NCI-H2171 (cell line): Measurements from ENCODE around the gene SH3BGRL2.

ENCODE experiments used
- DNase-seq: peaks from one replicate; lab custom pipeline; 2025; lab: John Stamatoyannopoulos, UW

SH3BGRL2 gene

GRCh38 chr6:79699606-79700005 is 68.5 kb downstream of the SH3BGRL2 start:
- no peak for DNase-seq

- no peak for DNase-seq
These were observed 71.6 kb downstream of the SH3BGRL2 start for GRCh38 chr6:79702691-79703090.

- no peak for DNase-seq
These were observed 73.1 kb downstream of the SH3BGRL2 start for GRCh38 chr6:79704200-79704599.

- no peak for DNase-seq
These were observed 74.4 kb downstream of the SH3BGRL2 start for GRCh38 chr6:79705456-79705995.

GRCh38 chr6:79706527-79706926 is 75.4 kb downstream of the SH3BGRL2 start:
- DNase-seq, result no peak

GRCh38 chr6:79707621-79708020 is 76.5 kb downstream of the SH3BGRL2 start:
- no peak for DNase-seq

GRCh38 chr6:79708095-79708791 is 77.1 kb downstream of the SH3BGRL2 start:
- no peak for DNase-seq

GRCh38 chr6:79710127-79710526 is 79.0 kb downstream of the SH3BGRL2 start:
- no peak for DNase-seq

- no peak for DNase-seq
These were observed 80.0 kb downstream of the SH3BGRL2 start for GRCh38 chr6:79711167-79711566.

- DNase-seq, result no peak
These were observed 81.0 kb downstream of the SH3BGRL2 start for GRCh38 chr6:79712144-79712543.

- no peak for DNase-seq
These were observed 81.5 kb downstream of the SH3BGRL2 start for GRCh38 chr6:79712616-79713135.

GRCh38 chr6:79713701-79714322 is 82.7 kb downstream of the SH3BGRL2 start:
- DNase-seq, result peak; percentile 44

- no peak for DNase-seq
These were observed 86.9 kb downstream of the SH3BGRL2 start for GRCh38 chr6:79717989-79718388.

- no peak for DNase-seq
These were observed 87.5 kb downstream of the SH3BGRL2 start for GRCh38 chr6:79718509-79719247.

GRCh38 chr6:79719248-79719960 is 88.3 kb downstream of the SH3BGRL2 start:
- no peak for DNase-seq

- DNase-seq, result no peak
These were observed 93.7 kb downstream of the SH3BGRL2 start for GRCh38 chr6:79724816-79725215.

GRCh38 chr6:79731471-79731870 is 100.3 kb downstream of the SH3BGRL2 start:
- no peak for DNase-seq

- no peak for DNase-seq
These were observed 102.3 kb downstream of the SH3BGRL2 start for GRCh38 chr6:79733388-79733787.

GRCh38 chr6:79734374-79734773 is 103.2 kb downstream of the SH3BGRL2 start:
- no peak for DNase-seq

GRCh38 chr6:79735183-79735582 is 104.1 kb downstream of the SH3BGRL2 start:
- DNase-seq, result no peak

- DNase-seq, result no peak
These were observed 106.0 kb downstream of the SH3BGRL2 start for GRCh38 chr6:79737172-79737571.

- no peak for DNase-seq
These were observed 110.9 kb downstream of the SH3BGRL2 start for GRCh38 chr6:79742030-79742429.
